NCI-H510A treated with DMSO at 0.1 percent for 48 hours (cell line): Measurements from ENCODE around the gene NARS2.

Experiments used
- DNase-seq: peaks from one replicate; lab custom pipeline; 2025; lab: John Stamatoyannopoulos, UW

NARS2 gene

GRCh38 chr11:78415338-78415737 is 159.3 kb downstream of the NARS2 start:
- DNase-seq = no peak

GRCh38 chr11:78414321-78415051 is 160.2 kb downstream of the NARS2 start:
- peak; percentile 43 for DNase-seq

GRCh38 chr11:78408619-78409018 is 166.0 kb downstream of the NARS2 start:
- no peak for DNase-seq

GRCh38 chr11:78406568-78407196 is 168.0 kb downstream of the NARS2 start:
- no peak for DNase-seq

GRCh38 chr11:78405805-78406204 is 168.9 kb downstream of the NARS2 start:
- no peak for DNase-seq

- DNase-seq = no peak
Measured at GRCh38 chr11:78403781-78404180, 170.9 kb downstream of the NARS2 start.

- no peak for DNase-seq
Measured at GRCh38 chr11:78402847-78403246, 171.8 kb downstream of the NARS2 start.

- DNase-seq = no peak
Measured at GRCh38 chr11:78400702-78401101, 174.0 kb downstream of the NARS2 start.

GRCh38 chr11:78400116-78400515 is 174.5 kb downstream of the NARS2 start:
- DNase-seq = no peak

GRCh38 chr11:78399136-78399535 is 175.5 kb downstream of the NARS2 start:
- DNase-seq = no peak

GRCh38 chr11:78398715-78399114 is 175.9 kb downstream of the NARS2 start:
- no peak for DNase-seq

GRCh38 chr11:78397398-78397797 is 177.3 kb downstream of the NARS2 start:
- no peak for DNase-seq

GRCh38 chr11:78395597-78395996 is 179.1 kb downstream of the NARS2 start:
- DNase-seq = no peak

- DNase-seq = no peak
Measured at GRCh38 chr11:78392854-78393253, 181.8 kb downstream of the NARS2 start.

GRCh38 chr11:78391424-78391823 is 183.2 kb downstream of the NARS2 start:
- no peak for DNase-seq

- no peak for DNase-seq
Measured at GRCh38 chr11:78390809-78391208, 183.9 kb downstream of the NARS2 start.

- DNase-seq = no peak
Measured at GRCh38 chr11:78386215-78386941, 188.3 kb downstream of the NARS2 start.
